ENCODE measurements around the gene DYNLL1. TPM values are rescaled to one million over a fixed set of nuclear protein-coding genes. Genes with fewer than 3 reads are reported as not detected.

The DYNLL1 gene
- total RNA-seq, 1 donor from 2014 or later: 355 TPM

GRCh38 chr12:120536064-120536791, 40.3 kb downstream of the DYNLL1 start:
- peaks cover 4% of the 10 kb centered on the region for H3F3A ChIP-seq (ENCODE audit: low read depth)
- H3K9me3 Mint-ChIP-seq: no peaks in the 10 kb centered on the region
- H3K27me3 ChIP-seq: no peaks in the 10 kb centered on the region
- peaks cover 27% of the 10 kb centered on the region for H3K4me1 ChIP-seq
- no peak for DNase-seq (ENCODE audit: low spot score)
- H3K27ac ChIP-seq: no peak overlapping the region
- no peaks in the 10 kb centered on the region for H3K36me3 ChIP-seq
- H3K4me1 Mint-ChIP-seq: peaks cover 26% of the 10 kb centered on the region
- H2AFZ ChIP-seq (replicated peaks): no peak overlapping the region
- H3K27me3 Mint-ChIP-seq (ENCODE audit: insufficient read depth, low read depth): peaks cover 6% of the 10 kb centered on the region
- H3K36me3 Mint-ChIP-seq: peaks cover 14% of the 10 kb centered on the region
- peak overlapping the region; percentile 96 for H3K4me3 Mint-ChIP-seq
- peak overlapping the region; percentile 85 for H3K4me2 ChIP-seq
- no peak overlapping the region for H3K27ac Mint-ChIP-seq
- no peak for TF ChIP-seq EZH2 (IDR thresholded peaks at IDR 0.05)
- TF ChIP-seq EZH2phosphoT487 (IDR thresholded peaks at IDR 0.05): no peak
- TF ChIP-seq CTCF (IDR thresholded peaks at IDR 0.05): no peak
- peak overlapping the region; percentile 95 for H3K9ac ChIP-seq
- peaks cover 54% of the 10 kb centered on the region for H4K20me1 ChIP-seq (ENCODE audit: low read depth)
- peak overlapping the region; percentile 99 for H3K4me3 ChIP-seq
- no peaks in the 10 kb centered on the region for H3K9me3 ChIP-seq (ENCODE audit: low read depth)
- peaks cover 71% of the 10 kb centered on the region for H3K79me2 ChIP-seq (ENCODE audit: low read depth)

DNA sequence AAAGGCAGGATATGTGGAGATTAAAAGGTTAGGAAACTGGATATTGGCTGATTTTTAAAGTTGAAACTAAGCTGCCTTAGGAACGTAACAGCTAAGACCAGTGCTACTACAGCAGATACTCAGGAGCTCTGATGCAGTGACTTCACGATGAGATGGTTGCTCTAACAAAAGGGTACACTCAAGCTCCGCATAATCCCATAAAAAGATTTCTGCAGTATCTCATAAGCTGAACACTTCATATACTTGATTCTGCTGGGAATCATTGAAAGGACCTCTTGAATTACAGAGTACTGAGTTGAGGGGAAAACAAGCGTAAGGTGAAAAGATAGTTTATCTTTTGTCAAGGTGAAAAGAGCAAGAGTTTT, 41.9 kb downstream of the DYNLL1 start:
- DNase-seq (ENCODE audit: low spot score): no peak
- Histone ChIP-seq H2AFZ (replicated peaks) (no peak overlapping the region), H3K27ac (no peak overlapping the region), H3F3A (ENCODE audit: low read depth) (no peaks in the 10 kb centered on the region), H3K9me3 (ENCODE audit: low read depth) (no peaks in the 10 kb centered on the region), H3K79me2 (ENCODE audit: low read depth) (peaks cover 87% of the 10 kb centered on the region), H3K36me3 (no peaks in the 10 kb centered on the region), H3K4me3 (no peak overlapping the region), H3K4me2 (peak overlapping the region; percentile 21), H4K20me1 (ENCODE audit: low read depth) (peaks cover 62% of the 10 kb centered on the region), H3K4me1 (peaks cover 27% of the 10 kb centered on the region), H3K9ac (no peak overlapping the region), H3K27me3 (no peaks in the 10 kb centered on the region)
- Mint-ChIP-seq H3K27ac (no peak overlapping the region), H3K9me3 (no peaks in the 10 kb centered on the region), H3K4me1 (peaks cover 26% of the 10 kb centered on the region), H3K36me3 (peaks cover 19% of the 10 kb centered on the region), H3K27me3 (ENCODE audit: insufficient read depth, low read depth) (peaks cover 2% of the 10 kb centered on the region), H3K4me3 (no peak overlapping the region)
- TF ChIP-seq CTCF (IDR thresholded peaks at IDR 0.05) (no peak), EZH2phosphoT487 (IDR thresholded peaks at IDR 0.05) (no peak), EZH2 (IDR thresholded peaks at IDR 0.05) (no peak)

DNA sequence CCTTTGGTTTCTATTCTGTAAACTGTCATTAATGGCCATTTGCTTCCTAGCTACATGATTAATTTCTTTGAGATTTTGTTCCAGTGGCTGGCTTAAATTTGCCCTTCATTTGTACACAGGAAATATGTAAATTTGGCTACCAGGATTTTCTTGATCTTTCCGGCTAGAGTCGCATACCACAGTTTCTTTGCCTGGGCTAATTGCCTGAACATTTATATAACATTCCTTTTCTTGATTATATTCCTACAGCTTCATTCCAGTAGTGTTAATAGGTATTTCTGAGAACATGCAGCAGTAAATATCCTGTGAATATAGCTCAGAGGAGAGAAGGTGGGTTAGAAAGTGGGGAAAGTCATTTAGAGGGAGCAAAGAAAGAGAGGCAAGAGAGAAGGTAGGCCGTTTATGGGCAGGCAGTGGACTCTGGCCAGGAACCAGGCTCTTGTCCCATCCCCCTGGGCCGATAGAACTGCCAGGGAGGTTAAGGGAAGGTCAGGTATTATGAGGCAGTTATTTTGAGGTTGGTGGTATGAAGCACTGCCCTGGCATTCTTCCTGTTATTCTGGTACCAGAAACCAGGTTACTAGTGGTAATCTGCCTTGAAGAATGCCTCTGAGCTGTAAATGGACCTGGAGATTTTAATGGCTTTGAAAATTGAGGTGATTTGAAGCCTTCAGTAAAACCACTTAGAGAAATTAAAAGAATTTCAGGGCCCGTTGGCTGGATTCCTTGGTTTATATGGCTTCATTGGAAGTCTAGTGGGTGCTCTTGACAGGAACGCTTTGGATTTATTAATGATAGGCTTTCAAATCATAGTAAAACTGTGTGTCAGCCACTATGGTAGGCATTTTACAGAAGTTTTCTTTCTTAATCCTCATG, 42.6 kb downstream of the DYNLL1 start:
- no peaks in the 10 kb centered on the region for H3K36me3 ChIP-seq
- H3K36me3 Mint-ChIP-seq: peaks cover 21% of the 10 kb centered on the region

More for the DNA sequence above, 42.6 kb downstream of the DYNLL1 start:
- Histone ChIP-seq H3K27me3 (no peaks in the 10 kb centered on the region), H3K4me3 (no peak overlapping the region), H3K4me2 (no peak overlapping the region), H4K20me1 (ENCODE audit: low read depth) (peaks cover 66% of the 10 kb centered on the region), H3K27ac (no peak overlapping the region), H3K9me3 (ENCODE audit: low read depth) (no peaks in the 10 kb centered on the region), H3F3A (ENCODE audit: low read depth) (no peaks in the 10 kb centered on the region), H3K4me1 (peaks cover 27% of the 10 kb centered on the region), H2AFZ (replicated peaks) (no peak overlapping the region), H3K79me2 (ENCODE audit: low read depth) (peaks cover 94% of the 10 kb centered on the region), H3K9ac (peak overlapping the region; percentile 33)
- Mint-ChIP-seq H3K4me3 (no peak overlapping the region), H3K4me1 (peaks cover 26% of the 10 kb centered on the region), H3K27ac (no peak overlapping the region), H3K9me3 (no peaks in the 10 kb centered on the region), H3K27me3 (ENCODE audit: insufficient read depth, low read depth) (peaks cover 2% of the 10 kb centered on the region)
- TF ChIP-seq EZH2 (IDR thresholded peaks at IDR 0.05) (no peak), EZH2phosphoT487 (IDR thresholded peaks at IDR 0.05) (no peak), CTCF (IDR thresholded peaks at IDR 0.05) (no peak)
- no peak for DNase-seq (ENCODE audit: low spot score)

Data from neural progenitor cell (in vitro differentiated cells).